GM19467 (cell line): ENCODE measurements around the gene TOMM40.
"Not testable (repeated sequence)": the region's sequence is repeated elsewhere in the genome, so short reads cannot be mapped to it uniquely, and the experiment has no call there.

ENCODE experiments used
- ATAC-seq: cut with Tn5 transposase; IDR thresholded peaks from one replicate; pipeline ENCODE4 v1.9.1; 2021; ENCODE audit warnings: mild to moderate bottlenecking, moderate library complexity; ENCODE audit not compliant: unreplicated experiment

TOMM40 gene

DNA sequence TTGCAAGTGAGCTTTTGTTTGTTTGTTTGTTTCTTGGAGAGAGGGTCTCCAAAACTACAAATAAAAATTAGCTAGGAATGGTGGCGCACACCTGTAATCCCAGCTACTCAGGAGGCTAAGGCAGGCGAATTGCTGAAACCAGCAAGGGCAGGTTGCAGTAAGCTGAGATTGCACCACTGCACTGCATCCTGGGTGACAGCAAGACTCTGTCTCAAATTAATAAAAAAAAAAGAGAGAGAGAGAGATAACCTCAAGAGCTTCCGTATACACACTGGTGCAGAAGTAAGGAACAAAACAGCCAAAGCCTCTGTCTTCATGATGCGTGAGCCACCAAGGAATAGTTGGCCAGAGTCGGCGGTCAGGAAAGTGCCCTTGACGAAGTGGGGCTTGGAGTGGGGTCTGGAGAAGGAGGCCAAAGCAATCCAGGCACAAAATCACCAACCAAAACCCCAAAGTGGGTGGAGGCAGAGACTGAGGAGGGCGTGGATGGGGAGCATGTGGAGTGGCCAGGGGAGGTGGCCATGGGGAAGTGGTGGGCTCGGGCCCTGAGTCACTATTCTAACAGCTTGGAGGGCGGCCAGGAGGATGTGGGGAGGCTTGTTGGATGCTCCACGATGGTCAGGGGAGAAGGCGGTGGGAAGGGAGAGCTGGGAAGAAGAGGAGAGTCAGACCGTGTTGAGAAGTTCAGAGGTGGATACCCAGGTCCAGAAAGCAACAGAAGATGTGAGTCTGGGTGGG is 21.2 kb upstream of the TOMM40 start:
- no peak for ATAC-seq

GRCh38 chr19:44871809-44872208 is 19.2 kb upstream of the TOMM40 start:
- ATAC-seq = no peak

DNA sequence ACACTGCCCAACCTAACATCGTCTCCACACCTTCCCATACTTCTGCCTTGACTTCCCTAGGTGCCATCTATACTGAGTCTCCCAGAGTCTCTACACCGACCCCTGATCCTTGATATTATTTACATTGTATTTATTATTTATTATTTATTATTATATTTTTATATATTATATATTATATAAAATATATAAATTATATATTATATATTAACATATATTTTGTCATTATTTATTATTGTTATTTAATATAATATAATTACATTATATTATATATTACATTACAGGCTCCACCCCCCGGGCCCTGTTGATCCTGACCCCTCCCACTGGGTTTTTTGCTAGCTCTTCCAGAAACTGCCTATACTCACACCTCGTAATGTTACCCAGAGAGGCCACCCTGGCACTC is 18.4 kb upstream of the TOMM40 start:
- no peak for ATAC-seq

- ATAC-seq = no peak
These were observed 16.7 kb upstream of the TOMM40 start for GRCh38 chr19:44874317-44874716.

DNA sequence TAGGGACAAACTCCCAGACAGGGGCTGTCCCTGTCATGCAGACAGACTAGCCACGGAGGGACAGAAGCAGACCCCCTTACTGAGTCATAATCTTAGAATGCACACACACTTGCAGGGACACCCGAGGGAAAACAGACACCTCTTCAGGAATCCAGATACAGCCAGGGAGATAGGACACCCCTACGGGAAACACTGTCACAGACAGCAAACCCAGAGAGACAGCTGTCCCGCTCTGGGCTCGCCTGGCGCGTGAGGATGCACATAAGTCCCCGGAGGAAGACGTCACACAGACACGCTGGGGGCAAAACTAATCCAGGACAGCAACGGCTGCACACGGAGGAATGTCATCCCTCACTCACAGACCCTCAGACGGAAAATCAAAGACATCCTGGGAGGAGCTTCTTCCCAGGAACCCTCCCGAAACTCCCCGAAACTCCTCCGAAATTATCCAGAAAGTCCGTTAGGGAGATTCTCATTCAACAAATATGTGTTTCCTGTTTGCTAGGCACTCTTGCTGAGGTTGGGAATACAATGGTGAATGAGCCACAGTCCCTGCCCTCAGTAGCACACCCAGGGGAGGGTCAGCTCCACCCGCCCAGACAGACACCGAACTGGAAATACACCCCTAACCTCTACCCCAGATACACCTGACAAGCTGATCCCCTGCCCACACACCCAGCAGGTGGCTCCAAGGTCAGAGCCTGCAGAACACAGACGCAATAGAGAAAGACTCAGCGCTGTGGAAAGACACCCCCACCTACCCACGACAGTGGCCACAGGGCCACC is 15.2 kb upstream of the TOMM40 start:
- no peak for ATAC-seq

- no peak for ATAC-seq
These were observed 14.0 kb upstream of the TOMM40 start for GRCh38 chr19:44876930-44877535.

DNA sequence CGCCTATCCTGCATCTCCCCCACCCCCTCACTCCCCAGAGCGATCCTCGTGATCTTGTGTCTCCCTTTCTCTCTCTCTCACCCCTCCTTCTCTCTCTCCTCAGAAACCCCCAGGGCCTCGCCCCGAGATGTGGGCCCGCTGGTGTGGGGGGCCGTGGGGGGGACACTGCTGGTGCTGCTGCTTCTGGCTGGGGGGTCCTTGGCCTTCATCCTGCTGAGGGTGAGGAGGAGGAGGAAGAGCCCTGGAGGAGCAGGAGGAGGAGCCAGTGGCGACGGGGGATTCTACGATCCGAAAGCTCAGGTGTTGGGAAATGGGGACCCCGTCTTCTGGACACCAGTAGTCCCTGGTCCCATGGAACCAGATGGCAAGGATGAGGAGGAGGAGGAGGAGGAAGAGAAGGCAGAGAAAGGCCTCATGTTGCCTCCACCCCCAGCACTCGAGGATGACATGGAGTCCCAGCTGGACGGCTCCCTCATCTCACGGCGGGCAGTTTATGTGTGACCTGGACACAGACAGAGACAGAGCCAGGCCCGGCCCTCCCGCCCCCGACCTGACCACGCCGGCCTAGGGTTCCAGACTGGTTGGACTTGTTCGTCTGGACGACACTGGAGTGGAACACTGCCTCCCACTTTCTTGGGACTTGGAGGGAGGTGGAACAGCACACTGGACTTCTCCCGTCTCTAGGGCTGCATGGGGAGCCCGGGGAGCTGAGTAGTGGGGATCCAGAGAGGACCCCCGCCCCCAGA is 12.8 kb upstream of the TOMM40 start:
- ATAC-seq = no peak

DNA sequence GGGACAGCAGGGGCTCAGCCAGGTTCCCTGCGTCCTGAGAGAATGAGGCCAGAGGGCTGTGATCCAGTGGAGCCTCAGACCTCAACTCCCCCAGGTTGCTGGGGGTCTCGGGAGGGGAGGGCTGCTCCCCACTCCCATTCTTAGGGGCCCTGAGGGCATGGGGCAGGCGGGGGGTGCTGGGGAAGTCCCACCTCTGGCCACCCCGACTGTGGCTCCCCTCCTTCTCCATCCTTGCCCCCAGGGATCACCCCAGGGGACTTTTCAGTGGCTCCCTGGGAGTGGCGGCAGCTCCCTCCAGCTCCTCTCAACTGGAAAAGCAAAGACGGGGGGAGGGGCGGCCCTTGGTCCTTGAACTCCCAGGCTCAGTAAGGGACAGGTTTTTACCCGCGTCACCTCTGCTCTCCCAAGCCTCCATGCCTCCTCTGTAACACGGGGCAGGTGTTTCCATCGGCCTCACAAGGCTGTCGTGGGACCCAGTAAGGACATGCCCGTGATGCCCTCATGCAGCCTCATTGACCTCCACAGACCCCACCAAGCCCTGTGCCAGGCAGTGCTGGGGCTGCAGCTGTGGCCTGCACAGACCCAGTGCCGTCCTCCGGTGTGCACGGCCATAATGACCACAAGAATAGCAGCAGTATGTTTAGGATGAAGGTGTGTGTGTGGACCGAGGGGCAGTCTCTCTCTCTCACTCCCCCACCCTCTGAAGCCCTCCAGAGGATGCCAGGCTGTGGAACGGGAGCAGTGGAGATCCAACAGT is 11.6 kb upstream of the TOMM40 start:
- no peak for ATAC-seq

GRCh38 chr19:44882063-44882462 is 9.0 kb upstream of the TOMM40 start:
- no peak for ATAC-seq

DNA sequence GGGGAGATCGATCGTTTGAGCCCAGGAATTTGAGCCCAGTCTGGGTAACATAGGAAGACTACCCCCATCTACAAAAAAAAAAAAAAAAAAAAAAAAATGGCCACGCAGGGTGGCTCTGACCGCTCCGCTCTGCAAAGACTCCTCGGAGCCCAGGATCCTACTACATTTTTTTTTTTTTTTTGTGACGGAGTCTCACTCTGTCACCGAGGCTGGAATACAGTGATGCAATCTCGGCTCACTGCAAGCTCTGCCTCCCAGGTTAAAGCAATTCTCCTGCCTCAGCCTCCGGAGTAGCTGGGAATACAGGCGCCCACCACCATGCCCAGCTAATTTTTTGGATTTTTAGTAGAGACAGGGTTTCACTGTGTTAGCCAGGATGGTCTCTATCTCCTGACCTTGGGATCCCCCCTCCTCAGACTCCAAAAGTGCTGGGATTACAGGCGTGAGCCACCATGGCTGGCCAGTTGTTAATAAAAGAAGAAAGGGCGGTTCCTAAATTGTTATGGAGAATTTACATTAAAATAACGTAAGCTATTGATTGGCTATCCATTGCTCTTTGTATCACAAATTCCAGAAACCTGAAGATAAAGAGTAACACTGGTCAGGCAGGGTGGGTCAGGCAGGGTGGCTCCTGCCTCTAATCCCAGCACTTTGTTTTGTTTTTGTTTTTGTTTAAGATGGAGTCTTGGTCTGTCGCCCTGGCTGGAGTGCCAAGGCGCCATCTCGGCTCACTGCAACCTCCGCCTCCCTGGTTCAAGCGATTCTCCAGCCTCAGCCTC is 8.2 kb upstream of the TOMM40 start:
- not testable (repeated sequence) for ATAC-seq

DNA sequence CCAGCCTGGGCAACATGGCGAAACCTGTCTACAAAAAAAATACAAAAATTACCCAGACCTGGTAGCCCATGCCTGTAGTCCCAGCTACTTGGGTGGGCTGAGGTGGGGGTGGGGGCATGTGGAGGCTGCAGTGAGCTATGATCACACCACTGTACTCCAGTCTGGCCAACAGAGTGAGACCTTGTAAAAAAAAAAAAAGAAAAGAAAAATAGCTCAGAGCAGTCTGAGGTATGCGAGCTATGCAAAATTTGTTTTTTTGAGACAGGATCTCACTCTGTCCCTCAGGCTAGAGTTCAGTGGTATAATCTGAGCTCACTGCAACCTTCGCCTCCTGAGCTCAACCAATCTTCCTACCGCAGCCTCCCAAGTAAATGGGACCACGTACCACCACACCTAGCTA is 7.1 kb upstream of the TOMM40 start:
- ATAC-seq = no peak

- ATAC-seq = no peak
These were observed 6.5 kb upstream of the TOMM40 start for GRCh38 chr19:44884566-44884965.

DNA sequence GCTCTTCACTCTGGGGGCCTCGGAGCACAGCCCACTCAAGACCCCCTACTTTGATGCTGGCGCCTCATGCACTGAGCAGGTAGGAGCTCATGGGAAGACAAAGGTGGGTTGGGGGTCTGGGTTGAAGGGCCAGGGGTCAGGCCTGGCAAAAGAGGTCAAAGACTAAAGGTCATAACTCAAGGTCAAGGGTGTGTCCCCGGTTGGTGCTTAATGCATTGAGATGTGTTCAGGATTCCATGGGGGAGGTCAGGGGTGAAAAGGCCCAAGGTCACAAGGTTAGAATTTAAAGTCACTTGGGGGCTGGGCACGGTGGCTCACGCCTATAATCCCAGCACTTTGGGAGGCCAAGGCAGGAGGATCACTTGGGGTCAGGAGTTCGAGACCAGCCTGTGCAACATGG is 4.9 kb upstream of the TOMM40 start:
- no peak for ATAC-seq

DNA sequence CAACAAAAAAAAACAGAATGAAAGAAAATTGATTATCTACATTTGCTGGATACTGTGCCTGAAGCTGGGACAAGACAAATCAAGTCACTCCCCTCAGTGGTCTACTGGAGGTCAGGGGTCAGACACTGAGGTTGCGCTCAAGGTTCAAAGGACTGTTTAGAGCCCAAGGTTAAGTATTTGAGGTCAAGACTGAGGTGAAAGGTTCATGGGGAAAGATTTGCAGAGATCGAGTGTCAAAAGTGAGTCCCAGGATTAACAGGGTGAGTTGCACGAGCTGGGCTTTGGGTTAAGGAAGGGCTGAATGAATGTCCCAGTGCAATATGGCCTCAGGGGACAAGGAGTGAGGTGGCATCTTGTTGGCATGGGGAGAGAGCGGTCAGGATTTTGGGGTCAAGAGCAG is 3.4 kb upstream of the TOMM40 start:
- no peak for ATAC-seq

- ATAC-seq = not testable (repeated sequence)
These were observed 2.7 kb upstream of the TOMM40 start for GRCh38 chr19:44888335-44888734.

- ATAC-seq = no peak
These were observed 1.2 kb upstream of the TOMM40 start for GRCh38 chr19:44889830-44890365.

DNA sequence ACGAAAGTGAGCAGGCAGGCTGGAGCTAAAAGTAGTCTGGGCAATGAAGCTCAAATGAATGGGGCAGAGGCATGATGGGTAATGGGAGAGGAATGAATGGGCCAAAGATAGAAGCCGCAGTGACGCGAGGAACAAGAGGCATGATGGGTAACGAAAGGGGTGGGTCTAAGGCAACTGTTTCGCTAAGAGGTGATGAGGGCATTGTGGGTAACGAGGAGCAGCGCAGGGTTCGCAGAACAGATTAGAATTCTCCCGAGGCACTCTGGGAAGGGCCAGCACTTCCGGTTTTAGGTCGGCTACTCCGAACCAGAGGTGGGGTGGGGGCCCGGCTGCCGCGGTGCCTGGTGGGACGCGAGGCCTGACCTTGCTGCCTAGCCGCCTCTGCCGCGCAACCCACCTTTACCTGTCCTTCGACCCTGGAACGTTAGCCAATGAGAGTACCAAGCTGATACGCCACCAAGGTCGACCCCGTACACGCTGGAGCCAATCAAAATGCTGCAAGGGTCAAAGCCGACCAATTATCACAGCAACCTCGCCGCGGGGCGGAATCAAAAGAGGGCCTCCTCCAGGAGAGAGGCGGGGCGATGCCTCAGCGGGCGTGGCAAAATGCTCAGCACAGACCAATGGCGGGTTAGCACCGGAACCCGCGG is 563 bp upstream of the TOMM40 start:
- peak; percentile 84 for ATAC-seq

DNA sequence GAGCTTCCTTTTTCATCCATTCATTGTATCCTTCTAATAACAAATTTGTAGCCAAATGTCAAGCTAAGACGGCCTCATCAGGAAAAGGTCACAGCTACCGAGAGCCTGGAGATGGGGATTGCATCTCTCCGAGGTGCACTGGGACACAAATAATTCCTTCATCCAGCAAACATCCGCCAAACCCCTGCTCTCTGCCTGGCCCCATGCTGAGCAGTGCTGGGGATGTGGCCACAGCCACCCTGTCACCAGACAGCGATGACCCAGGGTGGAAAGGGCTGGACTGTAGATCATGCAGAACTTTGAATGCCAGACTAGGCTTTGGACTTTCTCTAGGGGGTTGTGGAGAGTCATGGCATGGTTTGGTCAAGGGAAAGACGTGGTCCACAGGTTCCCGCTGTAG is 1.9 kb downstream of the TOMM40 start:
- no peak for ATAC-seq
